Measurements from ENCODE around the gene COMT.

The COMT gene

DNA sequence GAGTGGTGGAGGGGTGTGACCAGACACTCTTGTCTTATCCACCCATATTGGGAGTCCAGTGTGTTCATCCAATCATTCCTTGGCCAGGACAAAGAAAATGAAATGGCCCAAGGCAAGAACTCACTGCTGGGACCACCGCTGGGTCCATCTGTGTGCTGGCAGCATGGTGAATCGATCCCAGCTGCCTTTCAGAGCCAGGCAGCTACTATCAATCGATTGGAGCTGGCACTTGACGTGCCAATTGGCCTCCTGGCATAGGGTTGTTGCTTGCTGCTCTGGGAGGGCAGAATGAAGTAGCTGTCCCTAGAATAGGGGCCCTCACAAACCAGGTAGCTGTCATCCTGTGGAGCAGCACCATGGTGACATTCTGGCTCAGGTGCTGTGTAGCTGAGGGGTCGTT is 76.4 kb downstream of the COMT start:
- Histone ChIP-seq H3K79me2 (ENCODE audit: insufficient read depth, low read length) (peaks cover 20% of the 10 kb centered on the region), H2AFZ (ENCODE audit: low read depth, low read length) (no peak overlapping the region), H3K9me3 (ENCODE audit: insufficient read depth, low read length, severe bottlenecking) (no peaks in the 10 kb centered on the region), H3K36me3 (ENCODE audit: insufficient read depth, low read length) (no peaks in the 10 kb centered on the region; the same call in 1 of the 2 replicates), H3K27me3 (ENCODE audit: insufficient read depth, low read length, poor library complexity) (no peaks in the 10 kb centered on the region), H3K4me1 (ENCODE audit: insufficient read depth, low read length) (peaks cover 43% of the 10 kb centered on the region), H3K4me2 (ENCODE audit: insufficient read depth, low read length) (no peak overlapping the region), H3K4me3 (ENCODE audit: low read depth in 1 of 2, low read length in 2 of 2) (no peak overlapping the region), H3K27ac (ENCODE audit: low read length) (no peak overlapping the region), H3K9ac (ENCODE audit: low read depth, low read length) (no peak overlapping the region), H4K20me1 (ENCODE audit: insufficient read depth, low read length) (peaks cover 14% of the 10 kb centered on the region)
- DNase-seq (no peak), ATAC-seq (ENCODE audit: insufficient read depth, low read depth) (no peak)
- no peak for TF ChIP-seq EZH2 (IDR thresholded peaks at IDR 0.05; ENCODE audit: borderline replicate concordance, low read depth, low read length, severe bottlenecking)
- TF ChIP-seq, protein P1, sequence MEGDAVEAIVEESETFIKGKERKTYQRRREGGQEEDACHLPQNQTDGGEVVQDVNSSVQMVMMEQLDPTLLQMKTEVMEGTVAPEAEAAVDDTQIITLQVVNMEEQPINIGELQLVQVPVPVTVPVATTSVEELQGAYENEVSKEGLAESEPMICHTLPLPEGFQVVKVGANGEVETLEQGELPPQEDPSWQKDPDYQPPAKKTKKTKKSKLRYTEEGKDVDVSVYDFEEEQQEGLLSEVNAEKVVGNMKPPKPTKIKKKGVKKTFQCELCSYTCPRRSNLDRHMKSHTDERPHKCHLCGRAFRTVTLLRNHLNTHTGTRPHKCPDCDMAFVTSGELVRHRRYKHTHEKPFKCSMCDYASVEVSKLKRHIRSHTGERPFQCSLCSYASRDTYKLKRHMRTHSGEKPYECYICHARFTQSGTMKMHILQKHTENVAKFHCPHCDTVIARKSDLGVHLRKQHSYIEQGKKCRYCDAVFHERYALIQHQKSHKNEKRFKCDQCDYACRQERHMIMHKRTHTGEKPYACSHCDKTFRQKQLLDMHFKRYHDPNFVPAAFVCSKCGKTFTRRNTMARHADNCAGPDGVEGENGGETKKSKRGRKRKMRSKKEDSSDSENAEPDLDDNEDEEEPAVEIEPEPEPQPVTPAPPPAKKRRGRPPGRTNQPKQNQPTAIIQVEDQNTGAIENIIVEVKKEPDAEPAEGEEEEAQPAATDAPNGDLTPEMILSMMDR (IDR thresholded peaks at IDR 0.05; ENCODE audit: borderline replicate concordance, extremely low read depth, low read length, poor library complexity, severe bottlenecking), result no peak

Measured in DND-41 (cell line).